Upper lobe of left lung (tissue), 6 donors: Measurements from ENCODE around the gene SORCS3. TPM values are rescaled to one million over a fixed set of nuclear protein-coding genes. Genes with fewer than 3 reads are reported as not detected.

Experiments used
- ATAC-seq, 2 donors: fragments of 200-7000 bp; cut with Tn5 transposase; one replicate each; pipeline ENCODE4 v1.9.1; 2022; ENCODE audit warnings: mild to moderate bottlenecking in 2 of 2, moderate library complexity in 2 of 2; ENCODE audit not compliant: low FRiP score in 2 of 2
- DNase-seq, 2 donors: peaks; one replicate each; pipeline ENCODE4 v3.0.0-alpha.2; 2019 to 2020
- H3K27ac ChIP-seq, 4 donors: fragments of 200-600 bp; sonication (generic); one replicate each; pipeline ENCODE4 v1.5.1; 2016 to 2019
- H3K27me3 ChIP-seq, 4 donors: fragments of 200-600 bp; sonication (generic); one replicate each; pipeline ENCODE4 v1.5.1; 2017 to 2019
- H3K36me3 ChIP-seq, 4 donors: fragments of 200-600 bp; sonication (generic); one replicate each; pipeline ENCODE4 v1.5.1; 2016 to 2019
- H3K4me1 ChIP-seq, 4 donors: fragments of 200-600 bp; sonication (generic); one replicate each; pipeline ENCODE4 v1.5.1; 2018 to 2019
- H3K4me3 ChIP-seq, 4 donors: fragments of 200-600 bp; sonication (generic); one replicate each; pipeline ENCODE4 v1.5.1; 2017 to 2019; ENCODE audit warnings: mild to moderate bottlenecking in 2 of 4, moderate library complexity in 1 of 4
- H3K9me3 ChIP-seq, 4 donors: fragments of 200-600 bp; sonication (generic); one replicate each; pipeline ENCODE4 v1.5.1; 2018 to 2019
- CTCF ChIP-seq, 6 experiments: fragments of 450-650 bp in 4 of 6; fragments of 200-600 bp in 2 of 6; sonication (generic) in 2 of 6; IDR thresholded peaks; one replicate each; pipeline ENCODE4 v1.5.1; 2016 to 2019; ENCODE audit warnings: antibody characterized with exemption in 6 of 6
- EP300 ChIP-seq, 4 donors: sonication (generic); formaldehyde crosslinking; IDR thresholded peaks; one replicate each; pipeline ENCODE4 v1.5.1; 2017; ENCODE audit warnings: antibody characterized with exemption in 4 of 4, control low read depth in 2 of 4
- POLR2A ChIP-seq, 4 donors: fragments of 450-650 bp; IDR thresholded peaks; one replicate each; pipeline ENCODE4 v1.5.1; 2016 to 2017; ENCODE audit warnings: antibody characterized with exemption in 4 of 4, mild to moderate bottlenecking in 2 of 4
- POLR2AphosphoS5 ChIP-seq, 2 donors: sonication (generic); formaldehyde crosslinking; IDR thresholded peaks; one replicate each; pipeline ENCODE4 v1.5.1; 2017; ENCODE audit warnings: antibody characterized with exemption in 2 of 2
- WGBS, 2 donors: methylation state at CpG; one replicate each; pipeline ENCODE4 v1.1.5; 2017 to 2018; 5-methylcytosine and 5-hydroxymethylcytosine counted together
- total RNA-seq, 6 donors: library from RNA; depleted of rRNA in 4 of 6; stranded (reverse); fragments of >200 nt in 4 of 6; gene quantifications; one replicate each; pipeline versions ENCODE4 v1.1.0 to v1.2.1, GENCODE V29; 2016 to 2021
- donor health status: DM: no; HTN: no; CAD: no; lungs with moderate emphysema.
- donor health status: DM: no; HTN: yes; CAD: no; lungs with severe emphysema.

Gene SORCS3
- total RNA-seq, 6 donors from 2014 or later: not detected

- Histone ChIP-seq H3K4me1 (no peaks in the 10 kb centered on the region), H3K9me3 (no peaks in the 10 kb centered on the region), H3K27me3 (no peaks in the 10 kb centered on the region), H3K36me3 (no peaks in the 10 kb centered on the region), H3K27ac (no peak overlapping the region), H3K4me3 (no peak overlapping the region)
- WGBS, 2 donors: 90 to 94% methylated on average over 3 of the region's 3 CpGs
- TF ChIP-seq POLR2AphosphoS5 (IDR thresholded peaks at IDR 0.05) (no peak), POLR2A (IDR thresholded peaks at IDR 0.05) (no peak), EP300 (IDR thresholded peaks at IDR 0.05) (no peak), CTCF (IDR thresholded peaks at IDR 0.05) (no peak)
- no peak for ATAC-seq
- no peak for DNase-seq
These were observed 137.3 kb downstream of the SORCS3 start for GRCh38 chr10:104778371-104778770.

- Histone ChIP-seq H3K36me3 (no peaks in the 10 kb centered on the region), H3K9me3 (no peaks in the 10 kb centered on the region), H3K27ac (no peak overlapping the region), H3K4me1 (no peaks in the 10 kb centered on the region), H3K27me3 (no peaks in the 10 kb centered on the region), H3K4me3 (no peak overlapping the region)
- DNase-seq (peak in 1 of 2 donors; percentile 29), ATAC-seq (no peak)
- 88 to 90% methylated on average over 14 of the region's 14 CpGs for WGBS, 2 donors
- TF ChIP-seq POLR2A (IDR thresholded peaks at IDR 0.05) (no peak), POLR2AphosphoS5 (IDR thresholded peaks at IDR 0.05) (no peak), EP300 (IDR thresholded peaks at IDR 0.05) (no peak), CTCF (IDR thresholded peaks at IDR 0.05) (no peak)
These were observed 138.6 kb downstream of the SORCS3 start for GRCh38 chr10:104779701-104780100.

GRCh38 chr10:104780165-104780564, 139.1 kb downstream of the SORCS3 start:
- WGBS, 2 donors: 80% methylated on average over 5 of the region's 5 CpGs
- TF ChIP-seq CTCF (IDR thresholded peaks at IDR 0.05) (no peak), POLR2AphosphoS5 (IDR thresholded peaks at IDR 0.05) (no peak), EP300 (IDR thresholded peaks at IDR 0.05) (no peak), POLR2A (IDR thresholded peaks at IDR 0.05) (no peak)
- Histone ChIP-seq H3K27me3 (no peaks in the 10 kb centered on the region), H3K4me1 (no peaks in the 10 kb centered on the region), H3K9me3 (no peaks in the 10 kb centered on the region), H3K4me3 (no peak overlapping the region), H3K27ac (no peak overlapping the region), H3K36me3 (no peaks in the 10 kb centered on the region)
- DNase-seq: no peak
- no peak for ATAC-seq

- no peak for DNase-seq
- 56 to 63% methylated on average over 1 of the region's 1 CpG for WGBS, 2 donors
- ATAC-seq: no peak
- H3K36me3 ChIP-seq: no peaks in the 10 kb centered on the region
- H3K4me1 ChIP-seq: no peaks in the 10 kb centered on the region
- H3K4me3 ChIP-seq: no peak overlapping the region
- no peaks in the 10 kb centered on the region for H3K27me3 ChIP-seq
- no peaks in the 10 kb centered on the region for H3K9me3 ChIP-seq
- no peak for TF ChIP-seq CTCF (IDR thresholded peaks at IDR 0.05)
- no peak for TF ChIP-seq POLR2AphosphoS5 (IDR thresholded peaks at IDR 0.05)
- no peak overlapping the region for H3K27ac ChIP-seq
These were observed 140.0 kb downstream of the SORCS3 start for GRCh38 chr10:104780946-104781595.

GRCh38 chr10:104784452-104784851, 143.4 kb downstream of the SORCS3 start:
- no peak overlapping the region for H3K27ac ChIP-seq
- WGBS, 2 donors: 46 to 59% methylated on average over 2 of the region's 2 CpGs
- H3K36me3 ChIP-seq: no peaks in the 10 kb centered on the region
- no peak overlapping the region for H3K4me3 ChIP-seq
- ATAC-seq (no peak), DNase-seq (no peak)
- no peaks in the 10 kb centered on the region for H3K27me3 ChIP-seq
- no peak for TF ChIP-seq POLR2AphosphoS5 (IDR thresholded peaks at IDR 0.05)
- no peak for TF ChIP-seq POLR2A (IDR thresholded peaks at IDR 0.05)
- TF ChIP-seq EP300 (IDR thresholded peaks at IDR 0.05): no peak
- TF ChIP-seq CTCF (IDR thresholded peaks at IDR 0.05): no peak
- H3K4me1 ChIP-seq: no peaks in the 10 kb centered on the region
- H3K9me3 ChIP-seq: no peaks in the 10 kb centered on the region
